ENCODE data around the gene RUNX2. TPM values are rescaled to one million over a fixed set of nuclear protein-coding genes. Genes with fewer than 3 reads are reported as not detected.

Gene RUNX2
- total and polyA plus RNA-seq, 2 experiments from 2014 or later, result 1.0 to 2.1 TPM

DNA sequence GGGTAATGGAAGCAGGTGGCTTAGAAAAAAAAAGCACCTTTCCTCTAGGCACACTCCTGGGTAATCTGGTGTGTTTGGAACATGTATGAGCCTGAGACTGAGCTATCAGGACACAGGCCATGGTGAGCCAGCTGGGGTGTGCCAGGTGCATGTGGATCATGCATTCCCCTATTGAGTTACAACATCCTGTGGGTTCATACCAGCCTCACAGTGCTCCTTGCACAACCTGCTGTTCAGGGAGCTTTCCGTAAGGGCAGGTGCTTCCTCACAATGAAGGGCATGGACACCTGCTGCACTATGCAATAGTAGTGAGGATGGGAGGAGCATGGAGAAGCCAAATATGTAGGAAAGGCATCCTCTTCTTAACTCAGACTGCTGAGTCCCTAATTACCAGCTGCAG is 246.8 kb downstream of the RUNX2 start:
- H3K27ac ChIP-seq, result no peak overlapping the region
- H3K36me3 ChIP-seq (replicated peaks; ENCODE audit: insufficient read depth, low read depth), result no peaks in the 10 kb centered on the region
- no peaks in the 10 kb centered on the region for H3K9me2 ChIP-seq (replicated peaks; ENCODE audit: insufficient read depth)
- DNase-seq (ENCODE audit: low spot score), result no peak
- WGBS (ENCODE audit: low lambda C conversion rate, missing lambda C conversion rate), result 100% methylated on average over 1 of the region's 1 CpG
- no peaks in the 10 kb centered on the region for H3K4me1 ChIP-seq (ENCODE audit: insufficient read depth)
- H3K79me2 ChIP-seq, result no peaks in the 10 kb centered on the region
- H3K9me3 ChIP-seq (ENCODE audit: low read depth), result no peaks in the 10 kb centered on the region
- TF ChIP-seq EZH2phosphoT487 (IDR thresholded peaks at IDR 0.05; ENCODE audit: low read depth, severe bottlenecking, unreplicated experiment) (no peak), EZH2 (IDR thresholded peaks at IDR 0.05; ENCODE audit: borderline replicate concordance) (no peak)
- TF ChIP-seq, protein P1, sequence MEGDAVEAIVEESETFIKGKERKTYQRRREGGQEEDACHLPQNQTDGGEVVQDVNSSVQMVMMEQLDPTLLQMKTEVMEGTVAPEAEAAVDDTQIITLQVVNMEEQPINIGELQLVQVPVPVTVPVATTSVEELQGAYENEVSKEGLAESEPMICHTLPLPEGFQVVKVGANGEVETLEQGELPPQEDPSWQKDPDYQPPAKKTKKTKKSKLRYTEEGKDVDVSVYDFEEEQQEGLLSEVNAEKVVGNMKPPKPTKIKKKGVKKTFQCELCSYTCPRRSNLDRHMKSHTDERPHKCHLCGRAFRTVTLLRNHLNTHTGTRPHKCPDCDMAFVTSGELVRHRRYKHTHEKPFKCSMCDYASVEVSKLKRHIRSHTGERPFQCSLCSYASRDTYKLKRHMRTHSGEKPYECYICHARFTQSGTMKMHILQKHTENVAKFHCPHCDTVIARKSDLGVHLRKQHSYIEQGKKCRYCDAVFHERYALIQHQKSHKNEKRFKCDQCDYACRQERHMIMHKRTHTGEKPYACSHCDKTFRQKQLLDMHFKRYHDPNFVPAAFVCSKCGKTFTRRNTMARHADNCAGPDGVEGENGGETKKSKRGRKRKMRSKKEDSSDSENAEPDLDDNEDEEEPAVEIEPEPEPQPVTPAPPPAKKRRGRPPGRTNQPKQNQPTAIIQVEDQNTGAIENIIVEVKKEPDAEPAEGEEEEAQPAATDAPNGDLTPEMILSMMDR (IDR thresholded peaks at IDR 0.05; ENCODE audit: poor library complexity), result no peak
- no peaks in the 10 kb centered on the region for H3K27me3 ChIP-seq
- H2AFZ ChIP-seq, result no peak overlapping the region
- H3K4me2 ChIP-seq, result no peak overlapping the region
- H3K4me3 ChIP-seq, result no peak overlapping the region
- H4K20me1 ChIP-seq (ENCODE audit: insufficient read depth, poor library complexity, severe bottlenecking), result no peaks in the 10 kb centered on the region

DNA sequence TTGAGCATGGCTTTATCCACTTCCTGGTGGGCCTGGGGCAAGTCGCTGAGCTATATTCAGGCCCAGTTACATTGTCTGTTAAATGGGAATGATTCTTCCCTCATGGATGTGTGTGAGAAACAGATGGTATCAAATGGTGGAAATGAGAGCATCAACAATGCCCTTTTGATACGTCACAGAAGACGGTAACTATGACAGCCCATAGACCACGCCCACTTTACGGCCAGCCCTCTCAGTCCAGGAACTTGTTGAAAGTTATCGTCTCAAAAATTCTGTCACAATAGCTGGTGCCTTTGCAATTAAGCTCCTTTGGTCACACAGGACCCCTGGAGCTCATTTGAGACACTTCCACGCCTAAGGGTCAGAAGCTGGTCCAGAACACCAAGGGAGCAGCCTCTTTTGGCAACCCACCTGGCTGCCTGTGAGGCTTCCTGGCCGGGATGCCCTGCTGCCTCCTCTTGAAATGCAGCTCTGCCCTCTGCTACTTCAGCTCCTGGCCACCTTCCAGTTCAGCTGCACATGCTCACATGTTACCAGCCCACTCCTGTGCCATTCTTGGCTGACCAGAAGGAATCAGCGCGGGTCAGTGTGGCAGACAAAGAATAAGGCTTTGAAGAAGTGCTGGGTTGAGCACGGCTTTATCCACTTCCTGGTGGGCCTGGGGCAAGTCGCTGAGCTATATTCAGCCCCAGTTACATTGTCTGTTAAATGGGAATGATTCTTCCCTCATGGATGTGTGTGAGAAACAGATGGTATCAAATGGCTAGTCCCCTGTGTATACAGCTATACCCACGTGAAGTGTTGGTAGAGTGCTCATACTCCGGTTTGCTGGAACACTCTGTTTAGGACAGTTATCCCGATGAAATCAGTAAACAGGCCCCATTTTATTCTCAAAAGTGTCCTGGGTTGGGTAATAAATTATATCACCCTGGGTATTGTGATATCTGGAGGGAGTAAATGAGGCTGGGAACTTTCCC is 248.8 kb downstream of the RUNX2 start:
- no peak overlapping the region for H3K4me2 ChIP-seq
- no peaks in the 10 kb centered on the region for H3K9me3 ChIP-seq (ENCODE audit: low read depth)
- H2AFZ ChIP-seq, result no peak overlapping the region
- H3K27ac ChIP-seq, result no peak overlapping the region
- H3K36me3 ChIP-seq (replicated peaks; ENCODE audit: insufficient read depth, low read depth), result no peaks in the 10 kb centered on the region
- H3K27me3 ChIP-seq, result no peaks in the 10 kb centered on the region
- no peaks in the 10 kb centered on the region for H3K4me1 ChIP-seq (ENCODE audit: insufficient read depth)
- TF ChIP-seq, protein P1 (IDR thresholded peaks at IDR 0.05; ENCODE audit: poor library complexity), result no peak
- H4K20me1 ChIP-seq (ENCODE audit: insufficient read depth, poor library complexity, severe bottlenecking), result no peaks in the 10 kb centered on the region
- no peaks in the 10 kb centered on the region for H3K9me2 ChIP-seq (replicated peaks; ENCODE audit: insufficient read depth)
- H3K4me3 ChIP-seq, result no peak overlapping the region
- DNase-seq (ENCODE audit: low spot score), result no peak
- H3K79me2 ChIP-seq, result no peaks in the 10 kb centered on the region
- 93% methylated on average over 15 of the region's 15 CpGs for WGBS (ENCODE audit: low lambda C conversion rate, missing lambda C conversion rate)

DNA sequence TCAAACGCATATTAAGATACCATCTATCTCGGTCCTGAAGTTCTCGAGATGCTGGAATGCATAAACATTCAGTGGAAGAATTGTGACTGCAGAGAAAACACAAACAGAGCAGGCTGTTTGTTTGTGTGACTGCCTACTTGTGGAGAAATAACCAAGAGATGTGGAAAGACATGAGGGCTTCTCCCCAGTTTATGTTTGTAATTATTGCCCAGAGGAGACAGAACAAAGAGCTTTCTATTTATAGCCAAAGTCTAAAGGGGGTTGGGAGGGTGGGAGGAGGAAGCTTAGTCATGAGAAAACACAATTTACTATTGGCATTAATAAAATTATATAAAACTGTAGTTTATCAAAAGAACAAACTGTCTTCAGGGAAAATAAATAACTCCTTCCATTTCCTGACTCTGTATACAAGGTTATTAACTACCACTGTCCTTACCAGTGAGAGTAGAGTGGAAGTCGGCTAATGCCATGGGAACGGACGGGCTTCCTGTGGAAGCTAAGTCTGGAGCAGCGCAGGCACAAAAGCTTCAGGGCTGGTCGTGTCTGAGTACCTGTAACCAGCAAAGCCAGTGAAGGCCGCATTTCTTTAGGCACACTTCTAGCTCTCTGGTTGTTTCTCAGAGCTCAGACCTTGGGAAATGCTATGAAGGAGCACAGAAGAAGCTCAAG is 249.8 kb downstream of the RUNX2 start:
- H3K27me3 ChIP-seq, result no peaks in the 10 kb centered on the region
- no peaks in the 10 kb centered on the region for H4K20me1 ChIP-seq (ENCODE audit: insufficient read depth, poor library complexity, severe bottlenecking)
- H3K36me3 ChIP-seq (replicated peaks; ENCODE audit: insufficient read depth, low read depth), result no peaks in the 10 kb centered on the region
- H3K9me3 ChIP-seq (ENCODE audit: low read depth), result no peaks in the 10 kb centered on the region
- peak overlapping the region; percentile 52 for H3K27ac ChIP-seq
- TF ChIP-seq EZH2 (IDR thresholded peaks at IDR 0.05; ENCODE audit: borderline replicate concordance), result no peak
- TF ChIP-seq, protein P1 (IDR thresholded peaks at IDR 0.05; ENCODE audit: poor library complexity), result no peak
- no peak for TF ChIP-seq EZH2phosphoT487 (IDR thresholded peaks at IDR 0.05; ENCODE audit: low read depth, severe bottlenecking, unreplicated experiment)
- H3K9me2 ChIP-seq (replicated peaks; ENCODE audit: insufficient read depth), result no peaks in the 10 kb centered on the region
- no peak for DNase-seq (ENCODE audit: low spot score)
- H3K4me3 ChIP-seq, result no peak overlapping the region
- no peak overlapping the region for H3K4me2 ChIP-seq
- H3K4me1 ChIP-seq (ENCODE audit: insufficient read depth), result no peaks in the 10 kb centered on the region
- H2AFZ ChIP-seq, result no peak overlapping the region
- no peaks in the 10 kb centered on the region for H3K79me2 ChIP-seq
- WGBS (ENCODE audit: low lambda C conversion rate, missing lambda C conversion rate), result 65% methylated on average over 9 of the region's 9 CpGs

Measured in hepatocyte (in vitro differentiated cells).